GM19240 (cell line): ENCODE data around the gene CNOT10.
"Not testable (repeated sequence)": the region's sequence is repeated elsewhere in the genome, so short reads cannot be mapped to it uniquely, and the experiment has no call there.

Source experiments
- DNase-seq: peaks from one replicate; pipeline ENCODE4 v3.0.0; 2011; ENCODE audit warnings: low spot score; ENCODE audit not compliant: insufficient read length

The CNOT10 gene, protein sequence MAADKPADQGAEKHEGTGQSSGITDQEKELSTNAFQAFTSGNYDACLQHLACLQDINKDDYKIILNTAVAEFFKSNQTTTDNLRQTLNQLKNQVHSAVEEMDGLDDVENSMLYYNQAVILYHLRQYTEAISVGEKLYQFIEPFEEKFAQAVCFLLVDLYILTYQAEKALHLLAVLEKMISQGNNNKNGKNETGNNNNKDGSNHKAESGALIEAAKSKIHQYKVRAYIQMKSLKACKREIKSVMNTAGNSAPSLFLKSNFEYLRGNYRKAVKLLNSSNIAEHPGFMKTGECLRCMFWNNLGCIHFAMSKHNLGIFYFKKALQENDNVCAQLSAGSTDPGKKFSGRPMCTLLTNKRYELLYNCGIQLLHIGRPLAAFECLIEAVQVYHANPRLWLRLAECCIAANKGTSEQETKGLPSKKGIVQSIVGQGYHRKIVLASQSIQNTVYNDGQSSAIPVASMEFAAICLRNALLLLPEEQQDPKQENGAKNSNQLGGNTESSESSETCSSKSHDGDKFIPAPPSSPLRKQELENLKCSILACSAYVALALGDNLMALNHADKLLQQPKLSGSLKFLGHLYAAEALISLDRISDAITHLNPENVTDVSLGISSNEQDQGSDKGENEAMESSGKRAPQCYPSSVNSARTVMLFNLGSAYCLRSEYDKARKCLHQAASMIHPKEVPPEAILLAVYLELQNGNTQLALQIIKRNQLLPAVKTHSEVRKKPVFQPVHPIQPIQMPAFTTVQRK

DNA sequence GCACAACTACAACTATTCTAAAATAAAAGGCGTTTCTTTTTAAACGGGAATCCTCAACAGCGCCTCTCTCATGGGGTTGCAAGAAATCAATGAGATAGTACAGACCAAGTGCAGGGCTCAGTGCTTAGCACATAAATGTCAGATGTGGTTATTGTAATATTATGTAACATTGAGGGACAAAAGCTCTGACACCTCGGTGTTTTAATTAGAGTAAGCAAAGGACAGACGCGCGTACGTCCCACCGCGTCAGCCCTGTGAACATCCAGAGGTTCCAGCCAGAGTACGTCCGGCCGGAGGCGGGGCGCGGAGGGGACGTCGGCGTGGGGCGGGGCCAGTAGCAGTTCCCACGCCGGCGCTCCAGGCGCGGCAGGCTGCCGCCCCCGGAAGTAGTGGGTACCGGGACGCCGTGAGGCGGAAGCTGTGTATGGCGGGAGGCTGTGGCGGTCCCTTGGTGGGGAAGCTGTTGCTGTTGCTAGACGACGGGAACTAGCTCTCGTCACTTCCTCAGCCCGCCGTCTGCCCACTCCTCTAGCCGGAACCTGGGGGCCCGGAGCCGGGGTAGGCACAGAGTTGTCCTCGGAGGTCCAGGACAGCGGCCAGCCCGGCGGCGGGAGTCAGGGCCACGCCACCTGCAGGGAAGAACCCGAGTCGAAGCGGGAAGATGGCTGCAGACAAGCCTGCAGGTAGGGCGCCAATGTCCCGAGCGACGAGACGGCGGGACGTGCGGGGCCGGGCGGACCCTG lies at the start of gene CNOT10:
CNOT10 (plus strand) TSS at position 389 of the 743 bp plus-strand sequence; CDS start at position 662, 273 bp downstream.
- peak; percentile 82 for DNase-seq

DNA sequence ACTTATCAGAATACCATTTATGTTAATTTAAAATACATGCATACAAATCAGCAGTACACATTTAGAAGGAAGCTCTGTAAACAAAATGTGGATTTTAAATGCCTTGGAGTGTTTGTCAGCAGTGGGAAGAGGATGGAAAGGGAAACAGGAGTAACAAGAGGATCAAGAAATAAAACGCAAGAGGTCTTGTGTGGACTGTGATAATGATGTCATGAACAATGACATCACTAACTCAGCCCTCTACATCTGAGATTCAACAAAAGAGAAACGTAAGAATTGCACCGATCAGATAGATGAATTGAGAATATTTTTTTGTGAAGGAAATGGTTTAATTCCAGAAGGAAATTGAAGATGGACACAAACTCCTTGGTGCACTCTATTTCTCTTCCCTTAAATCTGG lies 44.0 kb upstream of the CNOT10 start:
- no peak for DNase-seq

DNA sequence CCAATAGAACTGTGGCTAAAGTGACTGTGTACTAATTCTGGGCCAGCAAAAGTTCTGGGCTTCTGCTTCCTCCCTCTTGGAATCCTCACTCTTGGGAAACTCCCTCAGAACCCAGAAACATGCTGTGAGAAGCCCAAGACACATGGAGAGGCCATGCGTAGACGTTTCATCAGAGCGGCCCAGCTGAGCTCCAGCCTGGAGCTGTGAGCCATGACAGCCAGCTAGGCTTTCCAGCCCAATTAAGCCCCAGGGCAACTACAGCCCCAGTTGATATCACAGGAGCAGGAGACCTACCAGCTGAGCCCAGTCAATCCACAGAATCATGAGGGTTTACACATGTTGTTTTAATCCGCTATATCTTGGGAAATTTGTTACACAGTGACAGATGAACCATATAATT lies 43.6 kb upstream of the CNOT10 start:
- no peak for DNase-seq

DNA sequence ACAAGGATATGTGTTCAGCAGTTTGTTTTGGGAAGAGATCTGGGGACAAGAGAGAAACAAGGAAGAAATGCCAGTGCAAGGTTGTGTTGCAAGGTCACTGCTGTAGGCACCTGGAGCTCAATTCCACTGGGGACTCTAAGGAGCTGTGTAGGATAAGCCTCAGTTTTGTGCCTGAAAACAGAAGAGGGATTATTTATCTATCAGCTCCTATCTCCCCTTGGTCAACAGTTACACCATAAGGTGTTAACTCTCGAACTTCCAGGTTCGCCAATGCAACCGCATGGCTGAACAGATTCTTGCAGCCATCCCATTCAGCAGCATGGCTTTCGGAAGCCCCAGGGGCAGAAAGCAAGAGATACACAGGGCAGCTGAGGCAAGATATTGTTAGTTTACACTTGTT lies 41.6 kb upstream of the CNOT10 start:
- DNase-seq, result no peak

DNA sequence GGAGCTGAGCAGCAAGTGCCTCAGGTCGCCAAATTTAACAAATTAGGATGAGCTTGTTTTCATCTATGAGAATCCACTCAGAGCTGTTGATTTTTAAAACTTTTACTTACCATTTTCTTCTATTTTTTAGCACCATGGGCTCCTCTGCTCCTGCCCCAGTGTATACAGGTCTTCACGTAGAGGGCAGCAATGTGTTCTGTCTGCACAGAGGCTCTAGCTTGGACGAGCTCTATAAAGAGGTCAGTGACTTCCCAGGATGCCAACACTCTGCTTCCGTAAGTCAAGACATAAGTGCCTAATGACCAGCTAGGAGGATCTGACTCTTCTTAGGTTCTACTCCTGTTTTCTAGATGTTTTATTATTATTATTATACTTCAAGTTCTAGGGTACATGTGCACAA lies 41.2 kb upstream of the CNOT10 start:
- no peak for DNase-seq

DNA sequence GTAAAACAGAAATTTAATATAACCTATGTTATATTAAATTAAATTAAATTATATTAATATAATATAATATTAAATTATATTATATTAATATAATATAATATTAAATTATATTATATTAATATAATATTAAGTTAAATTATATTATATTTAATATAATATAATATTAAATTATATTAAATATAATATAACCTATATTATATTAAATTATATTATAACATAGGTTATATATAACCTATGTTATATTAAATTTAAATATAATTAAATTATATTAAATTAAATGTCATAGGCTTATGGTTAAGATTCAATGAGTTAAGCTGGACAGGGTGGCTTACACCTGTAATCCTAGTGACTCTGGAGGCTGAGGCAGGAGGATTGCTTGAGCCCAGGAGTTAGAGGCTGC lies 40.6 kb upstream of the CNOT10 start:
- DNase-seq, result no peak

DNA sequence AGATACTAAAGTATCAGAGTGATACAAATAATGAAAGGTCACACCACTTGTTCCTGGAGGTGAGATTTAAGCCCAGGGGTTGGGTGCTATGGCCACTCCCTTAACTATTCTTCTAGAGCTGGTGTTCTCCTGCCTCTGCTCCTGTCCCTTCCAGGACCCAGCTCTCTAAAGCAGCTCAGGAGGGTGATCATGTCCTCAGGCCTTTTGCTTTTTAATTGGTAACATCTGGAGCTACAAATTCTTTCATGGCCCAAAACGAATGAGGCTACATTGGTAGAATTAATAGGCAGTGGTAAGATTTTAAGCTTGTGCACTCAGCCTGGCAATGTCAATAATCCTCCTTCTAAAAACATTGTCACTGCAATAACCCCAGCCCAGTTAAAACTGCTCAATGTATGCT lies 38.2 kb upstream of the CNOT10 start:
- no peak for DNase-seq

DNA sequence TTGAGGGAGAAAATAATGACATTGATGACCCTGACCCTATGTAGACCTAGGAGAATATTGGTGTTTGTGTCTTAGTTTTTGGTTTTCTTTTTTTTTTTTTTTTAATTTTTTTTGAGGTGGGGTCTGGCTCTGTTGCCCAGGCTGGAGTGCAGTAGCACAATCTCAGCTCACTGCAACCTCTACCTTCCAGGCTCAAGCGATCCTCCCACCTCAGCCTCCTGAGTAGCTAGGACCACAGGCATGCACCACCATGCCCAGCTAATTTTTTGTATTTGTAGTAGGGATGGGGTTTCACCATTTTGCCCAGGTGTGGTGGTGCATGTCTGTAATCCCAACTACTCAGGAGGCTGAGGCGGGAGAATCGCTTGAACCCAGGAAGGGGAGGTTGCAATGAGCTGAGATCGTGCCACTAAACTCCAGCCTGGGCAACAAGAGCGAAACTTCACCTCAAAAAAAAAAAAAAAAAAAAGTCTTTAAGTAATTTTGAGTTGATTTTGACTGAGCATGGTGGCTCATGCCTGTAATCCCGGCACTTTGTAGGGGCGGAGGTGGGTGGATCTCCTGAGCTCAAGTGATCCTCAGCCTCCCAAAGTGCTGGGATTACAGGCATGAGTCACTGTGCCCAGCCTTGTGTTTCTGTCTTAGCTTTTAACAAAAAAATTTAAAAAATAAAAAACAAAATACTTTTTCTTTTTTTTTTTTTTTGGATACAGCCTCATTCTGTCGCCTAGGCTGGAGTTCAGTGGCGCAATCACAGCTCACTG lies 32.5 kb upstream of the CNOT10 start:
- not testable (repeated sequence) for DNase-seq

DNA sequence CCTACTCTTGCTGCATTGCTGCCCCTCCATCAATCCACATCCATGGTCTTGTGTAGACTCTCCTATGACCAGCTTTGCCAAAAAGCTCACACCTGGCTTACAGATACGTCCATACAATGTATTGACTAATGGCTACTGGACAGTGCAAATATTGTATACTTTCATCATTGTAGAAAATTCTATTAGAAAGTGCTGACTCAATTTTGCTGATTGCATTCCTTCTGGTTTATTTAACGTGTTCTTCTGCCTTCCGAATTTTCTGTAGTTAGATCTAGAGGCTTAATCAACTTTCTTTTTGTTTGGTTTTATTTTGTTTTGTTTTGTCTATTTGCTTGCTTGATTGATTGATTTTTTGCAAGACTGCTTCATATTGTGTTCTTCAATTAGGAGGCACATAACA lies 29.8 kb upstream of the CNOT10 start:
- DNase-seq, result no peak

DNA sequence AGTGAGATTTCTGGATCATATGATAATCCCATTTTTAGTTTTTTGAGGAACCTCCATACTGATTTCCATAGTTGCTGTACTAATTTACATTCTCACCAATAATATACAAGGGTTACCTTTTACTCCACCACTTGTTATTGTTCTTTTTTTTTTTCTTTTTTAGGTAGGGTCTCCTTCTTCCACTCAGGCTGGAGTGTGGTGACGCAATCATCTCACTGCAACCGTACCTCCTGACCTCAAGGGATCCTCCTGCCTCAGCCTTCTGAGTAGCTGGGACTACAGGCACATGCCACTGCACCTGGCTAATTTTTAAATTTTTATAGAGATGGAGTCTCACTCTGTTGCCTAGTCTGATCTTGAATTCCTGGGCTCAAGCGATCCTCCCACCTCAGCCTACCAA lies 24.4 kb upstream of the CNOT10 start:
- DNase-seq, result no peak

DNA sequence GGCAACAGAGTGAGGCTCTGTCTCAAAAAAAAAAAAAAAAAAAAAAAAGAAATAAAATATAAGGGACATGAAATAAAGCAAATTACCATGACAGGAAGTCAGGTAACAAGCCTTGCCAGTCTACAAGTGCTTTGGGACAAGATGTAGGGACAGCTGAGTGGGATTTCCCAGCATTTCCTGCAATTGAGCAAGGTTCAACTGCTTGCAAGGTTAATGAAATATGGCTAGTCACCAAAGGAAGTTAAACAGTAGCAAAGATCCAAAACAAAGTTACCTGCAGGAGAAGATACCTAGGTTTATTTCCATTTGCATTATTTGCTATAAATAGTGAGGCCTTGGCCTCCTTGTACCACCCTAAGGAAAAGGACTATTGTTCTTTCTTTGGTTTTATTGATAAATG lies 22.3 kb upstream of the CNOT10 start:
- DNase-seq, result no peak

DNA sequence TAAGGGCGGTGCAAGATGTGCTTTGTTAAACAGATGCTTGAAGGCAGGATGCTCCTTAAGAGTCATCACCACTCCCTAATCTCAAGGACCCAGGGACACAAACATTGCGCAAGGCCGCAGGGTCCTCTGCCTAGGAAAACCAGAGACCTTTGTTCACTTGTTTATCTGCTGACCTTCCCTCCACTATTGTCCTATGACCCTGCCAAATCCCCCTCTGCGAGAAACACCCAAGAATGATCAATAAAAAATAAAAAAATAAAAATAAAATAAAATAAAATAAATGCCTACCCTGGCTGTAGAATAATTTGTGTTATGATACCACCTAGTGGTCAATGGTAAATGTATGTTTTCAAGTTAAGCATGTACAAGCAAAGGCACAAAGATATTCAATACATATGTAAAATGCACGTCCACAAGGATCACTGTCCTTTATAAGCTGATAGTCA lies 20.3 kb upstream of the CNOT10 start:
- peak; percentile 5 for DNase-seq

DNA sequence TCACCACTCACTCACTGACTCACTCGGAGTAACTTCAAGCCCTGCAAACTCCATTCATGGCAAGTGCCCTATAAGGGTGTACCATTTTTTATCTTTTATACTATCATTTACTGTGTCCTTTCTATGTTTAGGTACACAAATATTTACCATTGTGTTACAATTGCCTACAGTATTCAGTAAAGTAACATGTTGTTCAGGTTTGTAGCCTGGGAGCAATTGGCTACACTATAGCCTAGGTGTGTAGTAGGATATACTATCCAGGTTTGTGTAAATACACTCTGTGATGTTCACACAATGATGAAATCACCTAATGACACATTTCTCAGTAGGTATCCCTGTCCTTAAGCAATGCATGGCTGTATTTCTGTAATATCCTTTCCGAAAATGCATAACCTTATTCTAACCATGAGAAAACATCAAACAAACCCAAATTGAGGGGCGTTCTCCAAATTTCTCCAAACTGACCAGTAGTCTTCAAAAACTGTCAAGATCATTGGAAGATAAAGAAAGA lies 17.9 kb upstream of the CNOT10 start:
- DNase-seq, result no peak

DNA sequence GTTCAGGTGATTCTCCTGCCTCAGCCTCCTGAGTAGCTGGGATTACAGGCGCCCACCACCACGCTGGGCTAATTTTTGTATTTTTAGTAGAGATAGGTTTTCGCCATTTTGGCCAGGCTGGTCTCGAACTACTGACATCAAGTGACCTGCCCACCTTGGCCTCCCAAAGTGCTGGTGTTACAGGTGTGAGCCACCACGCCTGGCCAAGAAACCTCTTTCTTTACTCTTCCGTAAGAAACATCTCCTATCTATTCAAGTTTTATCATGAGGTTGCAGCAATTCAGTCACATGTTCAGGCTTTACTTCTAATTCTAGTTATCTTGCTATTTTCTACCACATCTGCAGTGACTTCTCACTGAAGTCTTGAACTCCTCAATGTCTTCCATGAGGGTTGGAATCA lies 15.8 kb upstream of the CNOT10 start:
- not testable (repeated sequence) for DNase-seq

DNA sequence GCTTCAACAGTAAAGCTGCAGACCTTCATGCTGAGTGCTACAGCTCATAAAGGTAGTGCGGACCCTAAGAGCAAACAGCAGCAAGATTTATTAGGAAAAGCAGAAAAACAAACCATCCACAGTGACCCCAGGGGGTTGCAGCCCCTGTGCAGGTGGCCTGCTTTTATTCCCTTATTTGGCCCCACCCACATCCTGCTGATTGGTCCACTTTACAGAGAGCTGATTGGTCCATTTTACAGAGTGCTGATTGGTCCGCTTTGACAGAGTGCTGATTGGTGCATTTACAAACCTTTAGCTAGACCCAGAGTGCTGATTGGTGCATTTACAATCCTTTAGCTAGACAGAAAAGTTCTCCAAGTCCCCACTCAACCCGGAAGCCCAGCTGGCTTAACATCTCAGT lies 11.3 kb upstream of the CNOT10 start:
- not testable (repeated sequence) for DNase-seq

DNA sequence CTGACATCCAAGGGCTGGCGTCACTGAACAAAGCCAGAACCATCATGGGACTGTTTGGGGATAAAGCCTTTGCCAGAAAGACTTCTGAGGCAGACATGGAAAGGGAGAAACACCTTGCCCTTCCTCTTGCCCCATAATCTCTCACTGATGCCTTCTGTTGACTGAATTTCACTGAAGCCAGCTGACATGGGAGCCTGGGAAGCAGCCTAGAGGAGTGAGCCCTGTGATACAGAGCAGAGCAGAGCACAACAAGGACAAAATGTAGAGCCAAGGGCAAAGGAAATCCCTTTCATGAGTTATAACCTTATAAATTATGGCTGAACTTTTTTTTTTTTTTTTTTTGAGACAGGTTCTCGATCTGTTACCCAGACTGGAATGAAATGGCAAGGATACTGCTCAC lies 9.8 kb upstream of the CNOT10 start:
- no peak for DNase-seq

DNA sequence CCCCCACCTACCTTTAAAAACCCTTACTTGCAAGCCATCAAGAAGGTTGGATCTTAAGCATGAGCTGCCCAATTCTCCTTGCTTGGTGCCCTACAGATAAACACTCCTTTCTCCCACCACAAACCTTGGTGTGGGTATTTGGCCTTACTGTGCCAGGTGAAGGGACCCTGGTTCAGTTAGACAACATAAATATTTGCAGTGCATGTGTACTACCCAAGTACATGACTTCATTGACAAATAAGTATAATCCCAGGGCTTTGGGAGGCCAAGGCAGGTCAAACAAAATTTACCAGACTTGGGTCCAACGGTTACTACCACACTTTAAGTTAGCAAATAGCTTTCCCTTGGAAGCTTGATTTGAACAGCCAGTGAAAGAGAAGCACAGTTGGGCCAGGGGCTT lies 9.3 kb upstream of the CNOT10 start:
- no peak for DNase-seq

DNA sequence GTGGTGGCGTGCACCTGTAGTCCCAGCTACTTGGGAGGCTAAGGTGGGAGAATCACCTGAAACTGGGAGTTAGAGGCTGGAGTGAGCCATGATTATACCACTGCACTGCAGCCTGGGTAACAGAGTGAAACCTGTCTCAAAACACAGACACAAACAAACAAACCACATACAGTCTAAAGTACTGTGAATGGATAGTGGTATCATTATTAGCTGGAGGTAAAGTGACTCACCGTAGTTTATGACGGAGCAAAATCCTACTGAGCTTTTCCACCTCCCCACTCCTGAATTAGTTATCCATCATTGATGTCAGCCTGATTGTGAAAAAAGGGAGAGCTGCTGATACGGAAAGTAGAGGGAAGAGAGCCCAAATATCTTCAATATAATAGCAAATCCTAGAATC lies 3.2 kb upstream of the CNOT10 start:
- DNase-seq, result no peak

DNA sequence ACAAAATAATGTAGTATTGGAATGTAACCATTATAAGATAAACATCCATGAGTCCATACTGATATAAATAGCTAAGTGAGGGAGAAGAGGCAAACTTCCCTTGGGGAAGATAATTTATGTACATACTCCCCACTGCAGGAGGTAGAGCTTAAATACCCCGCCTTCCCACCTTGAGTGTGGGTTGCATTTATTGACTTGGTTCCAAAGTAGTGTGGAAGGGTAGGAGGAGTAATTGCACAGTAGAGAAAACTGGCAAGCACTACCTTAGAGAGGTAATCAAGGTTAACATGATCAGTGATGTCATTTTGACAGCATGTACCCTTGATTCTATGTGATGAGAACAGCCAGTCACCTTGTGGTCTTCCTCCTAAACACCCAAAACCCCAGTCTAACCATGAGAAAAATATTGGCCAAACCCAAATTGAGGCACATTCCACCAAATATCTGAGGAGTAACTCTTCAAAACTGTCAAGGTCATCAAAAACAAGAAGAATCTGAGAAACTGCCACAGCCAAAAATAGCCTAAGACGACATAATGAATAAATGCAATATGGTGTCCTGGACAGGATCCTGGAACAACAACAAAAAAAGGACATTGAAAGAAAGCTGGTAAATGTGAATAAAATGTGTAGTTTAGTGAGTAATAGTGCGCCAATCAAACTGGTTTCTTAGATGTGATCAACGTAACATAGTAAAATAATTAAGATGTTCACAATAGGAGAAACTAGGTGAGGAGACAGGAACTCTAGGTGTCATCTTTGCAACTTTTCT lies 774 bp upstream of the CNOT10 start:
- no peak for DNase-seq

DNA sequence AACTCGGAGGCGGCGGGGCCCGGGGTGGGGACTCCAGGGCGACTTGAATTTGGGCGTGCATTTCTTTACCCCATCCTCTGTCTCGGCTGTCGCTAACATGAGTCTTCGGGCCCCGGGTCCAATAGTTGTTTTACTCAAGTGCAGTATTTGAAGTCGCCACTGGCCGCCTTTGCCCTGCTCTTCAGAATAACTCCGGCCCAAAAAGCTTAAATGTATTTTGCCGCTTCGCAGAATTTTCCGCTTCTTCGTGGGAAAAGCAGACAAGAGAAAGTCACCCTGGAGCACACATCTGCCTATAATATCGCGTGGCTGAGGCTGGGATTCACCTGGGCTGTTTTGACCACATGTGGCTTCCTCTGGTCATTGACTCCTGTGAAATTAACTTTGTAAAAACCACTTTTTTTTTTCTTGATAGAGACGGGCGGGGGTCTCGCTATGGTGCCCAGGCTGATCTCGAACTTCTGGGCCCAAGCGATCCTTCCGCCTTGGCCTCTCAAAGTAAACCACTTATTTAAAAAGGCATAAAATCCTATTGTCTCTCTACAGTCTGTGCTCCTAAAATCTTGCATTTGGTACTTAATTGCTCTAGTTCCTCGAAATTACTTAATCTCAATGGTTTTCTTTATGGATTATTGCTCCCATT lies 676 bp downstream of the CNOT10 start:
- DNase-seq, result no peak
